Non-pigmented ciliary epithelial cell (primary cell): ENCODE data around the gene SARNP.

Source experiments
- DNase-seq: peaks from one replicate; pipeline ENCODE4 v3.0.0-alpha.2; 2010; ENCODE audit warnings: low read depth

The SARNP gene

GRCh38 chr12:55742719-55743405, 74.7 kb downstream of the SARNP start, which contains the start of gene GDF11:
GDF11 (plus strand) TSS chr12:55743122; CDS start chr12:55743317, 195 bp downstream.
- no peak for DNase-seq

- no peak for DNase-seq
Observed at GRCh38 chr12:55741931-55742680, 75.4 kb downstream of the SARNP start.

GRCh38 chr12:55739025-55739378, 78.5 kb downstream of the SARNP start:
- DNase-seq, result no peak

- no peak for DNase-seq
Observed at GRCh38 chr12:55738123-55739024, 79.2 kb downstream of the SARNP start.

GRCh38 chr12:55737581-55738122, 79.9 kb downstream of the SARNP start:
- DNase-seq, result no peak

- no peak for DNase-seq
Observed at GRCh38 chr12:55736780-55737580, 80.5 kb downstream of the SARNP start.

GRCh38 chr12:55736076-55736475, 81.4 kb downstream of the SARNP start:
- no peak for DNase-seq

GRCh38 chr12:55734595-55734994, 82.9 kb downstream of the SARNP start:
- DNase-seq, result no peak

- no peak for DNase-seq
Observed at GRCh38 chr12:55733858-55734257, 83.7 kb downstream of the SARNP start.

- DNase-seq, result no peak
Observed at GRCh38 chr12:55733021-55733555, 84.4 kb downstream of the SARNP start.

GRCh38 chr12:55732288-55732687, 85.2 kb downstream of the SARNP start:
- DNase-seq, result no peak

GRCh38 chr12:55729819-55730818, 87.4 kb downstream of the SARNP start:
- no peak for DNase-seq

- DNase-seq, result peak; percentile 88
Observed at GRCh38 chr12:55728939-55729818, 88.3 kb downstream of the SARNP start, which contains the start of gene CD63. CD63 (minus strand) TSS chr12:55729009; CDS start chr12:55728341, 668 bp downstream.

GRCh38 chr12:55728186-55728938, 89.2 kb downstream of the SARNP start:
- no peak for DNase-seq

- no peak for DNase-seq
Observed at GRCh38 chr12:55727643-55728185, 89.8 kb downstream of the SARNP start.

GRCh38 chr12:55726971-55727370, 90.6 kb downstream of the SARNP start:
- DNase-seq, result no peak

GRCh38 chr12:55725556-55725955, 92.0 kb downstream of the SARNP start:
- DNase-seq, result no peak

- no peak for DNase-seq
Observed at GRCh38 chr12:55724940-55725309, 92.6 kb downstream of the SARNP start.
